ENCODE data around the gene RAB5IF. TPM values are rescaled to one million over a fixed set of nuclear protein-coding genes. Genes with fewer than 3 reads are reported as not detected.

The RAB5IF gene
- total and polyA plus RNA-seq, 10 of the 15 experiments (the other 5 are each of a cell fraction or from before 2014, with no cell fraction given), result 19.4 to 246 (median 92.0) TPM

- H3K79me2 ChIP-seq (ENCODE audit: control insufficient read depth, insufficient read depth, low read length), result no peaks in the 10 kb centered on the region
- DNase-seq (ENCODE audit: low read depth, low spot score) (no peak), ATAC-seq (no peak), FAIRE-seq (no peak)
- no peak overlapping the region for H2AFZ ChIP-seq (ENCODE audit: control insufficient read depth, low read depth, low read length)
- ChIA-PET SMC1A (ENCODE audit: uncharacterized antibody, unreplicated experiment) (interaction anchor here (1.1 kb wide), 1 partner anchor 32 kb away, joined by 3 read pairs; no protein-coding TSS in a partner anchor), CTCF (interaction anchor here (0.9 to 1.7 kb wide), 7 partner anchors 10 to 243 kb away, joined by 3 to 7 read pairs (median 5); no protein-coding TSS in a partner anchor), RAD21 (ENCODE audit: unreplicated experiment) (interaction anchor here (1.0 kb wide), 1 partner anchor 35 kb away, joined by 3 read pairs; no protein-coding TSS in a partner anchor), POLR2A (no interaction called here)
- no peaks in the 10 kb centered on the region for H4K20me1 ChIP-seq (ENCODE audit: control insufficient read depth, insufficient read depth)
- 93% methylated on average over 7 of the region's 7 CpGs for WGBS (ENCODE audit: insufficient coverage, insufficient replicate concordance, low lambda C conversion rate, missing lambda C conversion rate)
- H3K36me3 ChIP-seq (ENCODE audit: control insufficient read depth in 2 of 2, insufficient read depth in 2 of 2, low read length in 1 of 2), result no peaks in the 10 kb centered on the region
- no TSS peak for BruUV-seq (replicated peaks)
- no peaks in the 10 kb centered on the region for H3K27me3 ChIP-seq (replicated peaks in 1 of 2; ENCODE audit: control insufficient read depth in 2 of 2, insufficient read depth in 2 of 2, low read length in 1 of 2)
- H3K4me1 ChIP-seq (ENCODE audit: control insufficient read depth, insufficient read depth, low read length), result peaks cover 16% of the 10 kb centered on the region
- H3K4me3 ChIP-seq, result no peak overlapping the region
- H3K27ac ChIP-seq (ENCODE audit: control insufficient read depth, insufficient read depth), result no peak overlapping the region
- in situ Hi-C loops (cut with MboI) (no loop called here), intact Hi-C loops (cut with micrococcal nuclease; ENCODE audit: unreplicated experiment) (no loop called here)
- H3K9me3 ChIP-seq (replicated peaks; ENCODE audit: control insufficient read depth, insufficient read depth, low read length), result no peaks in the 10 kb centered on the region
- peak overlapping the region; percentile 49; the same call in 1 of the 2 replicates for H3K4me2 ChIP-seq (ENCODE audit: control insufficient read depth, insufficient read depth)
- H3K9ac ChIP-seq (ENCODE audit: control insufficient read depth, insufficient read depth, low read length), result no peak overlapping the region
- no peak for TF ChIP-seq ATF2 (IDR thresholded peaks at IDR 0.05; ENCODE audit: low read length)
- no peak for TF ChIP-seq TAF1 (IDR thresholded peaks at IDR 0.05; ENCODE audit: borderline replicate concordance, low read depth, low read length)
- no peak for TF ChIP-seq PKNOX1 (IDR thresholded peaks at IDR 0.05)
- no peak for TF ChIP-seq SMARCA5 (IDR thresholded peaks at IDR 0.05)
- no peak for TF ChIP-seq NR2C2 (IDR thresholded peaks at IDR 0.05; ENCODE audit: borderline replicate concordance, control insufficient read depth, insufficient read length, low read depth)
- TF ChIP-seq NKRF (conservative IDR thresholded peaks at IDR 0.05), result no peak
- no peak for TF ChIP-seq ZNF217 (IDR thresholded peaks at IDR 0.05)
- TF ChIP-seq PML (IDR thresholded peaks at IDR 0.05; ENCODE audit: low read length), result no peak
- no peak for TF ChIP-seq CUX1 (IDR thresholded peaks at IDR 0.05; ENCODE audit: insufficient replicate concordance, low read depth, low read length)
- TF ChIP-seq FOXM1 (IDR thresholded peaks at IDR 0.05; ENCODE audit: low read depth, low read length), result no peak
- TF ChIP-seq NRF1 (conservative IDR thresholded peaks at IDR 0.05; ENCODE audit: low read depth, low read length), result no peak
- TF ChIP-seq ESRRA (IDR thresholded peaks at IDR 0.05; ENCODE audit: low read length), result no peak
- no peak for TF ChIP-seq ZBED1 (IDR thresholded peaks at IDR 0.05; ENCODE audit: borderline replicate concordance)
- TF ChIP-seq HCFC1 (IDR thresholded peaks at IDR 0.05; ENCODE audit: low read length), result no peak
- TF ChIP-seq USF2 (IDR thresholded peaks at IDR 0.05; ENCODE audit: borderline replicate concordance, low read depth, low read length), result no peak
Measured at GRCh38 chr20:36645353-36645752, 39.8 kb downstream of the RAB5IF start.

All from GM12878 (cell line).